HG03060 (cell line): ENCODE data around the gene PRKCQ.
"Not testable (repeated sequence)": the region's sequence is repeated elsewhere in the genome, so short reads cannot be mapped to it uniquely, and the experiment has no call there.

Experiments used
- ATAC-seq: cut with Tn5 transposase; IDR thresholded peaks from one replicate; pipeline ENCODE4 v1.9.1; 2021; ENCODE audit warnings: low read depth, moderate number of reproducible peaks; ENCODE audit not compliant: unreplicated experiment

Gene PRKCQ

GRCh38 chr10:6597478-6597877 lies 17.4 kb upstream of the PRKCQ start:
- no peak for ATAC-seq

GRCh38 chr10:6595499-6595898 lies 15.4 kb upstream of the PRKCQ start:
- no peak for ATAC-seq

- ATAC-seq, result no peak
These were observed 13.2 kb upstream of the PRKCQ start for GRCh38 chr10:6593241-6593671.

- no peak for ATAC-seq
These were observed 12.0 kb upstream of the PRKCQ start for GRCh38 chr10:6592080-6592479.

- ATAC-seq, result no peak
These were observed 11.6 kb upstream of the PRKCQ start for GRCh38 chr10:6591668-6592067.

GRCh38 chr10:6590100-6590499 lies 10.0 kb upstream of the PRKCQ start:
- no peak for ATAC-seq

- no peak for ATAC-seq
These were observed 9.4 kb upstream of the PRKCQ start for GRCh38 chr10:6589287-6590094.

- ATAC-seq, result no peak
These were observed 8.8 kb upstream of the PRKCQ start for GRCh38 chr10:6588845-6589244.

- no peak for ATAC-seq
These were observed 8.0 kb upstream of the PRKCQ start for GRCh38 chr10:6588082-6588481.

- no peak for ATAC-seq
These were observed 6.4 kb upstream of the PRKCQ start for GRCh38 chr10:6586501-6586900.

GRCh38 chr10:6583447-6583846 lies 3.4 kb upstream of the PRKCQ start:
- ATAC-seq, result no peak

GRCh38 chr10:6582913-6583312 lies 2.8 kb upstream of the PRKCQ start:
- ATAC-seq, result not testable (repeated sequence)

- ATAC-seq, result no peak
These were observed 2.2 kb upstream of the PRKCQ start for GRCh38 chr10:6582298-6582697.

- ATAC-seq, result no peak
These were observed 1.7 kb upstream of the PRKCQ start for GRCh38 chr10:6581778-6582228.

GRCh38 chr10:6581223-6581622 lies 1.1 kb upstream of the PRKCQ start:
- ATAC-seq, result not testable (repeated sequence)

- ATAC-seq, result no peak
These were observed 378 bp upstream of the PRKCQ start for GRCh38 chr10:6580279-6581029.

GRCh38 chr10:6579183-6579903 lies 733 bp downstream of the PRKCQ start:
- no peak for ATAC-seq

- ATAC-seq, result no peak
These were observed 1.3 kb downstream of the PRKCQ start for GRCh38 chr10:6578795-6579182.

GRCh38 chr10:6578251-6578771 lies 1.8 kb downstream of the PRKCQ start:
- no peak for ATAC-seq

- no peak for ATAC-seq
These were observed 3.8 kb downstream of the PRKCQ start for GRCh38 chr10:6576326-6576725.

GRCh38 chr10:6574664-6575176 lies 5.4 kb downstream of the PRKCQ start:
- no peak for ATAC-seq
